Measurements from ENCODE around the gene MICAL1.

GRCh38 chr6:109445382-109445781, 10.2 kb downstream of the MICAL1 start:
- TF ChIP-seq CTCF (IDR thresholded peaks at IDR 0.05; ENCODE audit: low read depth, low read length): no peak
- no peak for TF ChIP-seq EZH2phosphoT487 (IDR thresholded peaks at IDR 0.05; ENCODE audit: low read depth)

Measured in OCI-LY3 (cell line).